ENCODE results near the gene ZC3H7B. TPM values are rescaled to one million over a fixed set of nuclear protein-coding genes. Genes with fewer than 3 reads are reported as not detected.
A peak's percentile ranks its signal among the peaks of the same experiment; 100 is the strongest.

Gene ZC3H7B
- total RNA-seq, 1 donor from 2014 or later: 58.2 TPM

DNA sequence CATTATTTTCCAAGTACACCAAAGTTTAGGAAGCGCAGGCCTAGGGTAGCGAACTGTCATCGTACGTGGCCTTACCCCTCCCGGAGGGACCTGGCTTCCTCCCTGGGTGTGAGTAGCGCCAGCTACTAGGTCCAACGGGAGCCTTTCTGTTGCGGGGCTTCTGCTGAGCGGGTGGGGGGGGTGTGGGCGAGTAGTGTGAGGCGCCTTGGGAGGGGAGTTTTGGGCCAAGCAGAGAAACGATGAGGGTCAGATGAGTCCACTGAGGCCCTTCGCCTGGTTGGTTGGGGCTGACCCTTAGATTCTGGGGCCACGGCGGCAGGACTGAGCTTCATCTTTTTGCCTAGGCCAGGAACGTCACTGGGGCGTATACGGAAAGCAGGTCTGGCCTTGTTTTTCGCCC is 81.3 kb downstream of the ZC3H7B start:
- no peaks in the 10 kb centered on the region for H3K27me3 Mint-ChIP-seq
- no peak for ATAC-seq (ENCODE audit: low read depth)
- ChIA-PET POLR2A (interaction anchor here (0.6 to 4.5 kb wide), 15 partner anchors 22 to 314 kb away, joined by 3 to 72 read pairs (median 9); partner anchors contain the start of genes ACO2, DESI1, EP300 and PHF5A), CTCF (interaction anchor here (1.5 to 3.0 kb wide), 3 partner anchors 19 to 21 kb away, joined by 3 to 9 read pairs (median 3); no protein-coding TSS in a partner anchor)
- DNase-seq: no peak
- no peaks in the 10 kb centered on the region for H3K9me3 Mint-ChIP-seq
- H3K27ac Mint-ChIP-seq: peak overlapping the region; percentile 86
- H3K4me1 Mint-ChIP-seq: peaks cover 24% of the 10 kb centered on the region
- intact Hi-C loops (cut with micrococcal nuclease): loop anchor here (5.0 kb wide), 1 partner anchor 290 kb away; the partner anchor contains the start of gene EP300
- H3K4me3 Mint-ChIP-seq: peak overlapping the region; percentile 91
- peaks cover 4% of the 10 kb centered on the region for H3K36me3 Mint-ChIP-seq (ENCODE audit: low read depth)
- TF ChIP-seq, protein P1, sequence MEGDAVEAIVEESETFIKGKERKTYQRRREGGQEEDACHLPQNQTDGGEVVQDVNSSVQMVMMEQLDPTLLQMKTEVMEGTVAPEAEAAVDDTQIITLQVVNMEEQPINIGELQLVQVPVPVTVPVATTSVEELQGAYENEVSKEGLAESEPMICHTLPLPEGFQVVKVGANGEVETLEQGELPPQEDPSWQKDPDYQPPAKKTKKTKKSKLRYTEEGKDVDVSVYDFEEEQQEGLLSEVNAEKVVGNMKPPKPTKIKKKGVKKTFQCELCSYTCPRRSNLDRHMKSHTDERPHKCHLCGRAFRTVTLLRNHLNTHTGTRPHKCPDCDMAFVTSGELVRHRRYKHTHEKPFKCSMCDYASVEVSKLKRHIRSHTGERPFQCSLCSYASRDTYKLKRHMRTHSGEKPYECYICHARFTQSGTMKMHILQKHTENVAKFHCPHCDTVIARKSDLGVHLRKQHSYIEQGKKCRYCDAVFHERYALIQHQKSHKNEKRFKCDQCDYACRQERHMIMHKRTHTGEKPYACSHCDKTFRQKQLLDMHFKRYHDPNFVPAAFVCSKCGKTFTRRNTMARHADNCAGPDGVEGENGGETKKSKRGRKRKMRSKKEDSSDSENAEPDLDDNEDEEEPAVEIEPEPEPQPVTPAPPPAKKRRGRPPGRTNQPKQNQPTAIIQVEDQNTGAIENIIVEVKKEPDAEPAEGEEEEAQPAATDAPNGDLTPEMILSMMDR (IDR thresholded peaks at IDR 0.05): no peak

DNA sequence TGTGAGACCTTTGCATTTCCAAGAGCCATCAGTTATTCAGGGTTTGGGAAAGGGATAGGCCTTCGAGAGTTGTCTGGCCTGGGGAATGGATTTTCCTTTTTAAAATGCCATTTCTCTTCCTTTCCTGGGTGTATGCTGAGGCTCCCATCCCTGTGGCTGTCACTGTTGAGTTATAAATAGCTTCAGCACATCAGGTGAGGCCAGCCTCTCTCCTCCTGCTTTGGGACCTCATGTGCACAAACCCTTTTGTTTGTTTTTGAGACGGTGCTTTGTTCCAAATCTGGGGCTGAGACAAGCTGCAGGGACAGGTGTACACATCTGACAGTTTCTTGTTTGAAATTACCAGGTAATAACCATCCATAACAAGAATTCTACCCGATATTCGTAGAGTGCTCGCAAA is 81.8 kb downstream of the ZC3H7B start:
- Mint-ChIP-seq H3K4me3 (peak overlapping the region; percentile 91), H3K27me3 (no peaks in the 10 kb centered on the region), H3K27ac (peak overlapping the region; percentile 12), H3K36me3 (ENCODE audit: low read depth) (peaks cover 5% of the 10 kb centered on the region), H3K9me3 (no peaks in the 10 kb centered on the region), H3K4me1 (peaks cover 24% of the 10 kb centered on the region)
- CTCF ChIA-PET: interaction anchor here (1.7 kb wide), 1 partner anchor 21 kb away, joined by 3 read pairs; no protein-coding TSS in a partner anchor
- POLR2A ChIA-PET: interaction anchor here (2.1 to 4.5 kb wide), 4 partner anchors 64 to 290 kb away, joined by 9 to 72 read pairs (median 16); partner anchors contain the start of genes ACO2, EP300, PHF5A and TOB2
- TF ChIP-seq, protein P1 (IDR thresholded peaks at IDR 0.05): no peak
- DNase-seq: no peak
- ATAC-seq (ENCODE audit: low read depth): no peak
- intact Hi-C loops (cut with micrococcal nuclease): loop anchor here (5.0 kb wide), 1 partner anchor 291 kb away; the partner anchor contains the start of gene EP300

DNA sequence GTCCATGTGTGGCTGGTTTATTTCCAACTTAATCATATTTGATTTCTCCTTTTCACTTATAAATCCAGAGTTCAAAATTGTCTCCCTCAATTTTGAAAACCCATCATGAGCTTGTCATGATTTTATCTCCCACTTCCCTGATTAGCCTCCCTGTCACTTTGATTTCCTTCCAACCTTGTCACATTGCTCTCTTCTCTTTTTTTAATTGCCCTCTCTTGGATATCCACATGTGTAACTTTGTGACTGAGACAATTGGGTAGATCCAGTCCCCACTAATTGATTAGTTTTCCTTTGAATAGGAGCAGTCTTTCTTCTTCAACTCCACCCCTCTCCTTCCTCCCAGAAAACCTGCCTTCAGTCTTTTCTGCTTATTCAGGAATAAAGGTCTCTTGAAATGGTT is 82.8 kb downstream of the ZC3H7B start:
- intact Hi-C loops (cut with micrococcal nuclease): loop anchor here (5.0 kb wide), 1 partner anchor 292 kb away; the partner anchor contains the start of gene EP300

GRCh38 chr22:41387341-41387740 is 86.0 kb downstream of the ZC3H7B start:
- no peaks in the 10 kb centered on the region for H3K27me3 Mint-ChIP-seq
- DNase-seq (no peak), ATAC-seq (ENCODE audit: low read depth) (no peak)
- ChIA-PET POLR2A (no interaction called here), CTCF (no interaction called here)
- H3K4me1 Mint-ChIP-seq: peaks cover 15% of the 10 kb centered on the region
- H3K4me3 Mint-ChIP-seq: no peak overlapping the region
- no peaks in the 10 kb centered on the region for H3K9me3 Mint-ChIP-seq
- TF ChIP-seq, protein P1 (IDR thresholded peaks at IDR 0.05): no peak
- peaks cover 18% of the 10 kb centered on the region for H3K36me3 Mint-ChIP-seq (ENCODE audit: low read depth)
- H3K27ac Mint-ChIP-seq: no peak overlapping the region
- intact Hi-C loops (cut with micrococcal nuclease): no loop called here

More for the DNA sequence above, 82.8 kb downstream of the ZC3H7B start:
- ATAC-seq (ENCODE audit: low read depth): no peak
- TF ChIP-seq, protein P1 (IDR thresholded peaks at IDR 0.05): no peak
- Mint-ChIP-seq H3K27ac (no peak overlapping the region), H3K36me3 (ENCODE audit: low read depth) (peaks cover 10% of the 10 kb centered on the region), H3K4me3 (peak overlapping the region; percentile 29), H3K9me3 (no peaks in the 10 kb centered on the region), H3K4me1 (peaks cover 24% of the 10 kb centered on the region), H3K27me3 (no peaks in the 10 kb centered on the region)
- ChIA-PET CTCF (interaction anchor here (1.7 kb wide), 1 partner anchor 20 kb away, joined by 3 read pairs; no protein-coding TSS in a partner anchor), POLR2A (interaction anchor here (0.6 to 4.5 kb wide), 2 partner anchors 63 to 540 kb away, joined by 4 to 72 read pairs; partner anchors contain the start of gene TOB2)
- DNase-seq: no peak

DNA sequence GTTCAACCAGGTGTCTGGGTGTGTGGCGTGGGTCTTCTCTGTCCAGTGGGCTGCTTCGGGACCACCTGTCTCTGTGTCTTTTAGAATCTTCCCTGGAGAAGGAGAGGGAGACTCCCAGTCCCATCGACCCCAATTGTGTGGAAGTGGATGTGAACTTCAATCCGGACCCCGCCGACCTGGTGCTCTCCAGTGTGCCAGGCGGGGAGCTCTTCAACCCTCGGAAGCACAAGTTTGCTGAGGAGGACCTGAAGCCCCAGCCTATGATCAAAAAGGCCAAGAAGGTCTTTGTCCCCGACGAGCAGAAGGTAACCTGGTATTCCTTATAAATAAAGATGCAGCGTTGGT is 92.7 kb downstream of the ZC3H7B start:
- no peaks in the 10 kb centered on the region for H3K9me3 Mint-ChIP-seq
- TF ChIP-seq, protein P1 (IDR thresholded peaks at IDR 0.05): no peak
- ATAC-seq (ENCODE audit: low read depth): no peak
- ChIA-PET CTCF (no interaction called here), POLR2A (no interaction called here)
- H3K27me3 Mint-ChIP-seq: no peaks in the 10 kb centered on the region
- peaks cover 52% of the 10 kb centered on the region for H3K36me3 Mint-ChIP-seq (ENCODE audit: low read depth)
- intact Hi-C loops (cut with micrococcal nuclease): no loop called here
- no peak for DNase-seq
- H3K4me1 Mint-ChIP-seq: no peaks in the 10 kb centered on the region
- H3K4me3 Mint-ChIP-seq: no peak overlapping the region
- H3K27ac Mint-ChIP-seq: no peak overlapping the region
